Memory B cell (primary cell): ENCODE measurements around the gene TREM1.
"Not testable (repeated sequence)": the region's sequence is repeated elsewhere in the genome, so short reads cannot be mapped to it uniquely, and the experiment has no call there.

Source experiments
- ATAC-seq: fragments of 150-1000 bp; cut with Tn5 transposase; 2 replicates; pipeline ENCODE4 v1.10.0; 2021; ENCODE audit warnings: low read depth, mild to moderate bottlenecking, moderate library complexity
- DNase-seq, 2 donors: peaks; one replicate each; pipeline ENCODE4 v3.0.0; 2022; ENCODE audit warnings: low spot score in 2 of 2
- H3K27ac Mint-ChIP-seq: one replicate; pipeline ENCODE4 v1.8.0; 2022; ENCODE audit warnings: mild to moderate bottlenecking, moderate library complexity, mixed read lengths
- H3K27me3 Mint-ChIP-seq: one replicate; pipeline ENCODE4 v1.8.0; 2022; ENCODE audit warnings: mixed read lengths
- H3K36me3 Mint-ChIP-seq: one replicate; pipeline ENCODE4 v1.8.0; 2022; ENCODE audit warnings: mild to moderate bottlenecking, mixed read lengths
- H3K4me1 Mint-ChIP-seq: one replicate; pipeline ENCODE4 v1.8.0; 2022; ENCODE audit warnings: mixed read lengths
- H3K4me3 Mint-ChIP-seq: one replicate; pipeline ENCODE4 v1.8.0; 2022; ENCODE audit warnings: mild to moderate bottlenecking, moderate library complexity, mixed read lengths
- H3K9me3 Mint-ChIP-seq: one replicate; pipeline ENCODE4 v1.8.0; 2022; ENCODE audit warnings: mixed read lengths

TREM1 gene

DNA sequence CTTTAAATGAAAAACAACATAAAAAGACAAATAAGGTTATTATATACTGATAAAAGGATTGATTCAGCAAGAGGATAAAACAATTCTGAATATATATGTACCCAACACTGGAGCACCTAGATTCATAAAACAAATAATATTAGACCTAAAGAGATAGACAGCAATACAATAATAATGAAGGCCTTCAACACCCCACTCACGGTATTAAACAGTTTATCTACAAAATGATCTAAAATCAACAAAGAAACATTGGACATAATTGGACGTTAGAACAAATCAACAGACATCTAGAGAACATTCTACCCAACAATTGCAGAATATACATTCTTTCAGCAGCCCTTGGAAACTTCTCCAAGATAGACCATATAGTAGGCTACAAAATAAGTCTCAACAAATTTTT lies 24.1 kb downstream of the TREM1 start:
- Mint-ChIP-seq H3K36me3 (peaks cover 16% of the 10 kb centered on the region), H3K27me3 (peaks cover 2% of the 10 kb centered on the region), H3K4me1 (no peaks in the 10 kb centered on the region), H3K27ac (no peak overlapping the region), H3K4me3 (no peak overlapping the region), H3K9me3 (peaks cover 17% of the 10 kb centered on the region)
- DNase-seq: no peak
- no peak for ATAC-seq

- H3K27ac Mint-ChIP-seq: no peak overlapping the region
- H3K4me3 Mint-ChIP-seq: no peak overlapping the region
- DNase-seq (no peak), ATAC-seq (no peak)
- H3K27me3 Mint-ChIP-seq: peaks cover 2% of the 10 kb centered on the region
- peaks cover 12% of the 10 kb centered on the region for H3K4me1 Mint-ChIP-seq
- peaks cover 11% of the 10 kb centered on the region for H3K9me3 Mint-ChIP-seq
- H3K36me3 Mint-ChIP-seq: peaks cover 12% of the 10 kb centered on the region
Observed at GRCh38 chr6:41258196-41258493, 28.3 kb downstream of the TREM1 start.

DNA sequence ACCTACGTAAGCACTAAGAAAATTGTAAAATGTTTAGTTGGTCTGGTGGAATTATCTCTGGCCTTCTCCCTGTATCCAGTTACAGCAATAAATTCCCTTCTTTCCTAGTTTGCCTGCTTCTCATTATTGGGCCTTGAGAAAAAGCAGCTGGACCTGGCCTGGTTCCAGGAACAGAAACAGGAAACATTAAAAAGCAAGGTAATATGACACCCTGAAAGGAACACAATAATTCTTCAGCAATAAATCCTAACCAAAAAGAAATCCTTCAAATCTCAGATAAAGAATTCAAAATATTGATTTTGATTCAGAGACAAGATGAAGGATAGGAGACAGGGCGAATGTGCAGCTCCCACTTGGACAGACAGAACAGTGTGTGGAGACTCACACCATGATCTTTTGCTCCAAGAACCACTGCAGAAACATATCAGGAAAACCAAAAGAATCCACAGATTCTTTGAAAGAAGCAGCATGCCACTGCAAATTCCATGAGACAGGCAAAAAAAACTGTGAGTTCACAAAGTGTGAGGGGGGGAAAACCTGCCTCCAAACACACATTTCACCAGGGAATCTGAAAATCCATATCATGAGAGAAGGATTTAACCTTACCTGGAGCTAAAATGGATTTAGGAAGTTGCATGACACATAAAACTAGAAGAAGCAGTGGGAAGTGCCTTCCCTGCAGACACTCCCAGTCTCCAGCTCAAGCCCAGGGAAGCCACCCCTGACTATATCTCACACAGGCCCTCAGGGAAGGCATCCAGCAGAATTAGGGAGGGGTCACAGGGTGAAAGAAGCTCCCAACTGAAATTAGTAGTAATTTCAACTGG lies 28.9 kb downstream of the TREM1 start:
- Mint-ChIP-seq H3K27ac (no peak overlapping the region), H3K4me1 (peaks cover 12% of the 10 kb centered on the region), H3K9me3 (peaks cover 9% of the 10 kb centered on the region), H3K4me3 (no peak overlapping the region), H3K36me3 (peaks cover 10% of the 10 kb centered on the region), H3K27me3 (peaks cover 3% of the 10 kb centered on the region)
- ATAC-seq (no peak), DNase-seq (no peak)

DNA sequence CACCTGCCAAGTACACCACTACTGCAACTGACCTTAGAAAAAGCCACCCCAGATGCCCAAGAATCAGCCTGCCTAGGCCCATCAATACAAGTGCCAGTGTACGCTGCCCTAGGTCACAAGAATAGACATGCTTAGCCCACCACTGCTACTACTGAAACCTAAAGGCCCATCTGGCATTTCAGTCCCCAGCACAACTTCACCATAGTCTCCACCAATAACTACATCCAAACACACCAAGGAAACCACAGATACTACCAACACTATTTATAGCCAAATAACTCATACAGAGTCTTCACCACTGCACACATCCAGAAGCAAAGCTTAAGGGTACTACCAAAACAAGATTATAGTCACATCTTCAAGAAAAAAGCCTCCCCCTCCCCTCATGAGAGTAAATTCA lies 30.1 kb downstream of the TREM1 start:
- peaks cover 12% of the 10 kb centered on the region for H3K4me1 Mint-ChIP-seq
- H3K27me3 Mint-ChIP-seq: peaks cover 6% of the 10 kb centered on the region
- ATAC-seq (no peak), DNase-seq (no peak)
- no peak overlapping the region for H3K27ac Mint-ChIP-seq
- no peak overlapping the region for H3K4me3 Mint-ChIP-seq
- H3K36me3 Mint-ChIP-seq: peaks cover 7% of the 10 kb centered on the region
- peaks cover 7% of the 10 kb centered on the region for H3K9me3 Mint-ChIP-seq

DNA sequence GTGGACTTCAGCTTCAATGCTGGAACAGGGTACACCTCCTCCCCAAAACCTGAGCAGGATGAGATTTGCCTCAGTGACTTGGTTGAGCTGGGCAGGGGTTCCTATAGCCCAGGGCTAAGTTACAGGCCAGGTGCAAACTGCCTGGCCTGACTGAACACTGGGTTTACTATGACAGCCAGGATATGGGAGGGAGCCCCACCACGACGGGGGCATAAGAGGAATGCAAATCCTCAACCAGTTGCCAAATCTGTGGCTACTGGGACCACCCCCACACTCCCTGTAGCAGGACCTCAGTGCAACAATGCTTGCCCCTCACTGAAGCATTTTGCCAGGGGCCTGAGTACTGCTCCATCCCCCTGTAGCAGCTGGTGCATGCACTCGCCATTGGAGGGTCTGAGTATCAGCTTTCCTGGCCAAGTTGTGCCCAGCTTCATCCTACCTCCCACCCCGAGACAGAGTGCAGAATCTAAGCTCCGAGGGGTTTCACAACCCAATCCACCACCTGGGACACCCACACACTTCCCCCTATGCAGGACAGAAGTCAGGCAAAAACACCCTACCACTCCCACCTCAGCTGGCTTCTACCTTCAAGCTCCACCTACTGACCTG lies 30.7 kb downstream of the TREM1 start:
- no peak overlapping the region for H3K27ac Mint-ChIP-seq
- H3K9me3 Mint-ChIP-seq: peaks cover 7% of the 10 kb centered on the region
- no peak for ATAC-seq
- peaks cover 6% of the 10 kb centered on the region for H3K27me3 Mint-ChIP-seq
- peaks cover 7% of the 10 kb centered on the region for H3K36me3 Mint-ChIP-seq
- DNase-seq: no peak
- peaks cover 12% of the 10 kb centered on the region for H3K4me1 Mint-ChIP-seq
- H3K4me3 Mint-ChIP-seq: no peak overlapping the region

DNA sequence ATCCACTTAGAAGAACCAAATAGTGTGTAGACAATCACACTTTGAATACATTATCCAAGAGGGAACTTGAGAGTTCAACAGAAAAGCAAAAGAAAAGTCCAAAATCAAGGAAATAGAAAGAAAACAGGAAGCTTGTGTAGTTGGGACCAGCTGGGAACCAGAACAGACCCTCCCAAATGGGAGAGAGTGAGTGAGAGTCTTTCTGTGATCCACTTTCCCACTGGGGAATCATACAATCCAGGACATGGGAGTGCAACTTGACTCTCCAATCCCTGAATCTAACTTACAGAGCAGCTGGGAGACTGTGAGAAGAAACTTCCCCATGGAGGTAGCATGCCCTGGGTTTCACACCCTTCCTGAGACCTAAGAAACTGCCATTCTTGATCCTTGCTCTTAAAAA lies 31.4 kb downstream of the TREM1 start:
- Mint-ChIP-seq H3K4me1 (peaks cover 12% of the 10 kb centered on the region), H3K36me3 (peaks cover 5% of the 10 kb centered on the region), H3K27ac (no peak overlapping the region), H3K4me3 (no peak overlapping the region), H3K27me3 (peaks cover 6% of the 10 kb centered on the region), H3K9me3 (peaks cover 7% of the 10 kb centered on the region)
- DNase-seq (no peak), ATAC-seq (no peak)

GRCh38 chr6:41252401-41253169 lies 33.9 kb downstream of the TREM1 start:
- DNase-seq (no peak), ATAC-seq (no peak)
- Mint-ChIP-seq H3K27me3 (peaks cover 4% of the 10 kb centered on the region), H3K36me3 (no peaks in the 10 kb centered on the region), H3K4me3 (no peak overlapping the region), H3K4me1 (peaks cover 12% of the 10 kb centered on the region), H3K9me3 (peaks cover 1% of the 10 kb centered on the region), H3K27ac (no peak overlapping the region)

- DNase-seq (no peak), ATAC-seq (no peak)
- Mint-ChIP-seq H3K36me3 (no peaks in the 10 kb centered on the region), H3K4me1 (no peaks in the 10 kb centered on the region), H3K9me3 (peaks cover 1% of the 10 kb centered on the region), H3K4me3 (no peak overlapping the region), H3K27ac (no peak overlapping the region), H3K27me3 (peaks cover 4% of the 10 kb centered on the region)
Observed at GRCh38 chr6:41247882-41248705, 38.4 kb downstream of the TREM1 start.

DNA sequence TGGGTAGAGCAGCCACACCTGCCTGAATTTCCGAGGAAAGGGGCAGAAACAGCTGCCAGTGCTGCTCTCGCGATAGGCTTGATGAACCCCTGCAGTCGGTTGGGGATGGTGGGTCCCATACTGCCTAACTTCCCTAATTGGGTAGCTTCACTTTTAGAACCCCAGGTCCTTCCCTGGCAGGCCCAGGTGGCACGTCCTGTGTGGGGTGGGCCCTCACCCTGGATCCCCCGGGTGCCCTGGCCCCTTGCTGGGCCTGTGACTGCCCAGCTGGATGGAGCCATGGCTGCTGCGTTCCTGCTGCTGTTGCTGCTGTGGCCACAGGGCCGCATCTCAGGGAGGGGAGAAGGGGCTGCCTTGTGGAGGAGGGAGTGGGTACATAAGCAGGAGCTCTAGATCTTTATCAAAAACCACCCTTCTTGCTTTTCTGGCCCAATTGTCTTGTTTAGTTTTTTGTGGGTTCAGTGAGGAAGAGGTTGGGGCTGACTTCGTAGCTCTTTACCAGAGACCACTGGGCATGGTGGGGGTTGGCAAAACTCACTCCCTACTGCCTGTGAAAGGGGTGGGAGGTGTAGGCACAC lies 39.1 kb downstream of the TREM1 start:
- Mint-ChIP-seq H3K9me3 (peaks cover under 1% of the 10 kb centered on the region), H3K4me3 (no peak overlapping the region), H3K27me3 (peaks cover 5% of the 10 kb centered on the region), H3K36me3 (no peaks in the 10 kb centered on the region), H3K4me1 (peaks cover 4% of the 10 kb centered on the region), H3K27ac (no peak overlapping the region)
- ATAC-seq: no peak
- DNase-seq: no peak

DNA sequence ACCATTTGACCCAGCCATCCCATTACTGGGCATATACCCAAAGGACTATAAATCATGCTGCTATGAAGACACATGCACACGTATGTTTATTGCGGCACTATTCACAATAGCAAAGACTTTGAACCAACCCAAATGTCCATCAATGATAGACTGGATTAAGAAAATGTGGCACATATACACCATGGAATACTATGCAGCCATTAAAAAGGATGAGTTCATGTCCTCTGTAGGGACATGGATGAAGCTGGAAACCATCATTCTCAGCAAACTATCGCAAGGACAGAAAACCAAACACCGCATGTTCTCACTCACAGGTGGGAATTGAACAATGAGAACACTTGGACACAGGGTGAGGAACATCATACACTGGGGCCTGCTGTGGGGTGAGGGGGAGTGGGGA lies 40.0 kb downstream of the TREM1 start:
- DNase-seq, ATAC-seq, H3K4me3 Mint-ChIP-seq, H3K27ac Mint-ChIP-seq, H3K9me3 Mint-ChIP-seq, H3K36me3 Mint-ChIP-seq, H3K4me1 Mint-ChIP-seq, H3K27me3 Mint-ChIP-seq: not testable (repeated sequence)

GRCh38 chr6:41239467-41240159 lies 46.9 kb downstream of the TREM1 start:
- Mint-ChIP-seq H3K27me3 (peaks cover 15% of the 10 kb centered on the region), H3K27ac (no peak overlapping the region)

GRCh38 chr6:41237128-41237527 lies 49.4 kb downstream of the TREM1 start:
- Mint-ChIP-seq H3K27me3 (peaks cover 11% of the 10 kb centered on the region), H3K27ac (no peak overlapping the region), H3K4me3 (no peak overlapping the region), H3K9me3 (no peaks in the 10 kb centered on the region), H3K4me1 (peaks cover 3% of the 10 kb centered on the region), H3K36me3 (no peaks in the 10 kb centered on the region)
- DNase-seq: no peak
- no peak for ATAC-seq

More at GRCh38 chr6:41239467-41240159, 46.9 kb downstream of the TREM1 start:
- Mint-ChIP-seq H3K36me3 (no peaks in the 10 kb centered on the region), H3K4me3 (no peak overlapping the region), H3K9me3 (no peaks in the 10 kb centered on the region), H3K4me1 (peaks cover 7% of the 10 kb centered on the region)
- DNase-seq (no peak), ATAC-seq (no peak)

DNA sequence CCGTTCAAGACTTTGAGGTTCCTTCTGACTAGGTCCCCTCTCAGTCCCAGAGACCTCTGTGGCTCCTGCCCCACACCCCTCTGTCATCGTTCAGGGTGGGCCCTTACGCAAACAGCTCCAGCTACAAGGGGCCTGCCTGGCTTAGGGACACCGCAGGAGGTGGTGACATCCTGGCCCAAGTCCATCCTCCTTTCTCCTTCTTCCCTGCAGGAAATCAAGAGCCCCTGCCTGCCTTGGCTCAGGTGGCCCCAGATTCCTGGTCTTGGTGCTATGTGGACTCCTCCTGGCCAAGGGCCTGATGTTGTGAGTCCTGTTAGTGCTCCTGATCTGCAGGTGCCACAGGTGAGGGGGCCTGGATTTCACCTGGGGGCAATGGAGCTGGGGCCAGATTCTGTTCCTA lies 50.2 kb downstream of the TREM1 start:
- H3K27ac Mint-ChIP-seq: no peak overlapping the region
- ATAC-seq: no peak

More for the DNA sequence above, 50.2 kb downstream of the TREM1 start:
- H3K4me1 Mint-ChIP-seq: peaks cover 3% of the 10 kb centered on the region
- no peak for DNase-seq
- H3K9me3 Mint-ChIP-seq: no peaks in the 10 kb centered on the region
- no peaks in the 10 kb centered on the region for H3K36me3 Mint-ChIP-seq
- no peak overlapping the region for H3K4me3 Mint-ChIP-seq
- peaks cover 11% of the 10 kb centered on the region for H3K27me3 Mint-ChIP-seq
